ENCODE measurements around the gene ZNF148.
"Not testable (repeated sequence)": the region's sequence is repeated elsewhere in the genome, so short reads cannot be mapped to it uniquely, and the experiment has no call there.

The ZNF148 gene, protein sequence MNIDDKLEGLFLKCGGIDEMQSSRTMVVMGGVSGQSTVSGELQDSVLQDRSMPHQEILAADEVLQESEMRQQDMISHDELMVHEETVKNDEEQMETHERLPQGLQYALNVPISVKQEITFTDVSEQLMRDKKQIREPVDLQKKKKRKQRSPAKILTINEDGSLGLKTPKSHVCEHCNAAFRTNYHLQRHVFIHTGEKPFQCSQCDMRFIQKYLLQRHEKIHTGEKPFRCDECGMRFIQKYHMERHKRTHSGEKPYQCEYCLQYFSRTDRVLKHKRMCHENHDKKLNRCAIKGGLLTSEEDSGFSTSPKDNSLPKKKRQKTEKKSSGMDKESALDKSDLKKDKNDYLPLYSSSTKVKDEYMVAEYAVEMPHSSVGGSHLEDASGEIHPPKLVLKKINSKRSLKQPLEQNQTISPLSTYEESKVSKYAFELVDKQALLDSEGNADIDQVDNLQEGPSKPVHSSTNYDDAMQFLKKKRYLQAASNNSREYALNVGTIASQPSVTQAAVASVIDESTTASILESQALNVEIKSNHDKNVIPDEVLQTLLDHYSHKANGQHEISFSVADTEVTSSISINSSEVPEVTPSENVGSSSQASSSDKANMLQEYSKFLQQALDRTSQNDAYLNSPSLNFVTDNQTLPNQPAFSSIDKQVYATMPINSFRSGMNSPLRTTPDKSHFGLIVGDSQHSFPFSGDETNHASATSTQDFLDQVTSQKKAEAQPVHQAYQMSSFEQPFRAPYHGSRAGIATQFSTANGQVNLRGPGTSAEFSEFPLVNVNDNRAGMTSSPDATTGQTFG

GRCh38 chr3:125374996-125375941 lies at the start of gene ZNF148:
ZNF148 (minus strand) TSS chr3:125375325; CDS start chr3:125313640, 61,685 bp downstream.
- DNase-seq, result peak; percentile 93 to 95

DNA sequence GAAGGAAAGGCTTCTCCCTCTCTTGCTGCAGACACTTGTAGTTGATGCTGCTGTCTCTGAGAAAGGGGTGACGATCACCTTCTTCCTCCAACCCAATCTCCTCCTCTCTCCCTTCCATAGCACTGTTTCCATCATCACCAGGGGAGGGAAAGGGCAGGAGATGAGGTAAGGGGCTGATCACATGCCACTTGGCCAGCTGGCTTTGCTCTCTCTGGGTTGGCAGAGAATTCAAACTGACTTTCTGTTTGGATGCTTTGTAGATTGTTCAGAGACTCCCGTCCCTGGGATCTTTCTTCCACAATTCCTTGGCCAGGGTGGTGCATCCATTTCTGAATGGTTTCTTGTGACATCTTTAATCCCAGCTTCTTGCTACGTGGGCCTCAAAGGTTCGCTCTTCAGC lies 43.2 kb upstream of the ZNF148 start:
- DNase-seq, result no peak

DNA sequence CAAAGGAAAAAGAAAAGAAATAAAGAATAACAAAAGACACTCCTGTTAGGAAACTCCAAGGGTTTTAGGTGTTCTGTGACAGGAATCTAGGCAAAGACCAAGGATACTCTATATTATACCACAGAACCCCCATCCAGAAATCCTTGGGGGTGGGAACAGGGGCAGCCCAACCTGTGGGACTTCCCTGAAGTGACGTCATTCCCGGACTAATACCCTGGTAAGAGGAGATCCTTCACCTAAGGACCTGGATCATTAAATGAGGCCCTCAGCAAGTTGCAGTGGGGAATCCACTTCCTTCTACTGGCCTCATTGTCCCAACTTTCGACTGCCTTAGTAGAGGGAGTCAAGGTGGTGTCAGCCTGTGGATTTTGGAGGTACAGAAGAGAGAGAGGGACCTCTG lies 41.1 kb upstream of the ZNF148 start:
- DNase-seq, result no peak

DNA sequence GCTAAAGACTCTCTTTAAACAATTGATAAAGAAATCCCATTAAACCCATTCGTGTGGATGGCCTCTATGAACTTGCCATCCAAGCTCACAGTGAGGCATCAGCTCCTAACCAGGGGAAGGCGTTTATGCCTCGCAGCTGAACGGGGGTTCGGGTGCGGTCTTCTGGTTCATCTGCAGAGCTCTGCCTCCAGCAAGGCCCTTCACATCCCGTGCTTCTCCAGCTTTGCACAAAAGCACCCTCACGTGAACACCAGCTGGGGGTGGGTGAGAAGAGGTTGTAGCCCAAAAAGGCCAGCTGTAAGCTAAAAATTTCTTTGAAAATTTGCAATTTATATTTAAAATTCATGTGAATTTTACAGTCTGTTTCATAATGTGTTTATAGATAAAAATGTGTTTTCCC lies 39.5 kb upstream of the ZNF148 start:
- no peak for DNase-seq

- DNase-seq, result no peak
Measured at GRCh38 chr3:125410922-125411321, 35.8 kb upstream of the ZNF148 start.

DNA sequence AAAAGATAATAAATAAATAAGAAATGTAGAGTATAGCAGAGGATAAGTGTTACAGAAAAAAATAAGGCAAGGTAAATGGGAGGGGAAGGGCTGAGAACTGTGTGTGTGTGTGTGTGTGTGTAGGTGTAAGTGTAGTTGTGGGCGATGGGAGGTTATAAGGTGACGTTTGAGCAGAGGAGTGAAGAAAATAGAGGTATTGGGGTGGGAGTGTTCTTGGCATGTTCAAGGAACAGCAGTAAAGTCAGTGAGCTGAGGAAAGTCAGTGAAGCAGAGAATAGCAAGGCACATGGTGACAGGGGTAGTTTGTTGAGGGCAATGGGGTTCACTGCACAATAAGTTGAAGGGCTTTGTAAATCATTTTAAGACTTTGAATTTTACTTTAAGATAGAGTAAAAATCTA lies 30.9 kb upstream of the ZNF148 start:
- no peak for DNase-seq

GRCh38 chr3:125405515-125405914 lies 30.4 kb upstream of the ZNF148 start:
- not testable (repeated sequence) for DNase-seq

- no peak for DNase-seq
Measured at GRCh38 chr3:125403789-125404188, 28.7 kb upstream of the ZNF148 start.

DNA sequence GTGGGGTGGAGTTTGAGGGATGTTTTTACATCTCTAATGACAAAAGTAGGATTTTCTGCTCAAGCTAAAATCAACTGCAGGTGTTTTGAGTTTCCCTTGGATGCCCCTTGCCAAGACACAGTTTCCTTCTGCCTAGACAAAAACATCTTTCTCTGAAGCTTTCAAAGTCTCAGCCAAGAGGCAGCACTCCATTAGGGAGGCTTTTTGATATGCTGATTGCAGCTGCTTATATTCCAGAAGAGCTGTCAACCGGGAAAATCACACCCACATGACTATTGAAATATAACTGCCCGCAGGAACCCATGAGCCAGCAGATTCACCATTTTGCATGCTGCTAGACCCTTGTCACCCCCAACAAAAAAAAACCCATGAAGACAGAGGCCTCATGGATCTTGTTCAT lies 27.5 kb upstream of the ZNF148 start:
- DNase-seq, result no peak

GRCh38 chr3:125401402-125401801 lies 26.3 kb upstream of the ZNF148 start:
- DNase-seq, result no peak

- DNase-seq, result no peak
Measured at GRCh38 chr3:125398952-125399351, 23.8 kb upstream of the ZNF148 start.

DNA sequence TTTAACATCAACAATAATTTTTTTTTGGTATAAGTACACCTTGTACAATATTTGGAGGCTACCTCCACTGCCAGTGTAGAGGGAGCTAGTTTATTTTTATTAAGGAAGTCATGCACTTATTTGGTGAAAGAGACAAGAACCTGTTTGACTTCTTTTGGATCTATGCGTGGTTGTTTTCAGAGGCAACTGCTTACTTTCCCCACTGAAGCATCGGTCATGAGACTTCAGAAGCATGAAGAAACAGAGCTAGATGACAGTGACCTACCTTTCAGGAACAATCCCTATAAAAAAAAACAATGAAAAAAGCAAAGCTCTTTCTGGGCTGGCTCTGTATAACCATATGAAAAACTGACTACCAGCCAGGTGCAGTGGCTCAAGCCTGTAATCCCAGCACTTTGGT lies 20.0 kb upstream of the ZNF148 start:
- DNase-seq, result no peak

DNA sequence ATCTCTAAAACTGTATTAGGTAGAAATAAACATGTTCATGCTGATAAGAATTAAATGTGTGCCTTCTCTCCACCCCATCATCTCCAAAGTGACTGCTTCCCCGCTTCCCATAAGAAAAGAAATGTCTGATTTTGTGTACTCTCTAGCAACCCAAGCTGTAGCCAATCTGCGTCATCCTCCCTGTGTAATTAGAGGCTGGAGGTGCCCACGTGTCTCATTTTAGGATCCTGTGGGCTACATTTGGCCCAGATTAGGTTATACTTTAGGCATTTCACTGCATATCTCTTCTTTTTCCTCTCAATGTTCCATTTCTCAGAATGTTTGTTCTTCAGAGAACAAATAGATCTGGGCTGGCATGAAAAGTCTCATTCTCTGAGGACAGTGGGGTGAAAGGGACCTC lies 19.3 kb upstream of the ZNF148 start:
- DNase-seq, result no peak

GRCh38 chr3:125389282-125389681 lies 14.2 kb upstream of the ZNF148 start:
- no peak for DNase-seq

DNA sequence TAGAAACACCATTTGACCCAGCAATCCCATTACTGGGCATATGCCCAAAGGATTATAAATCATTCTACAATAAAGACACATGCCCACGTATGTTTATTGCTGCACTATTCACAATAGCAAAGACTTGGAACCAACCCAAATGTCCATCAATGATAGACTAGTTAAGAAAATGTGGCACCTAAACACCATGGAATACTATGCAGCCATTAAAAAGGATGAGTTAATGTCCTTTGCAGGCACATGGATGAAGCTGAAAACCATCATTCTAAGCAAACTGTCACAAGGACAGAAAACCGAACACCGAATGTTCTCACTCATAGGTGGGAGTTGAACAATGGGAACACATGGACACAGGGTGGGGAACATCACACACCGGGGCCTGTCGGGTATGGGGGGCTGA lies 13.2 kb upstream of the ZNF148 start:
- not testable (repeated sequence) for DNase-seq

DNA sequence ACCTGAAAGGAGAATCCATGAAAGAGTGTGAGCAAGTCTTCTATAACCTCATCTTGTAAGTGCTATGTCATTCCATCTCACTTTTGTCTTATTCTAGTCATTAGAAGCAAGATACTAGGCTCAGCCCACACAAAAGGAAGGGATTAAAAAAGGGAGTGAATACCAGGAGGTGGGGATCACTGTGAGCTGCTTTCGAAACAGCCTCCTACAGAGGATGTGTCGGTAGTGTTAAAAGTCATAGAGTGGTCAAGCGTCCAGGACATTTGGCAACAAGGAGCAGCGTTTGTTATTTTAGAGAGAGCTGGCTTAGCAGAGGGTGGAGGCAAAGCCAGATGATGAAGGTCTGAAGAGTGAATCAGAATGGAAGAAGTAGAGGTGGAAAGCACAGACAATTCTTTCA lies 11.7 kb upstream of the ZNF148 start:
- DNase-seq, result no peak

DNA sequence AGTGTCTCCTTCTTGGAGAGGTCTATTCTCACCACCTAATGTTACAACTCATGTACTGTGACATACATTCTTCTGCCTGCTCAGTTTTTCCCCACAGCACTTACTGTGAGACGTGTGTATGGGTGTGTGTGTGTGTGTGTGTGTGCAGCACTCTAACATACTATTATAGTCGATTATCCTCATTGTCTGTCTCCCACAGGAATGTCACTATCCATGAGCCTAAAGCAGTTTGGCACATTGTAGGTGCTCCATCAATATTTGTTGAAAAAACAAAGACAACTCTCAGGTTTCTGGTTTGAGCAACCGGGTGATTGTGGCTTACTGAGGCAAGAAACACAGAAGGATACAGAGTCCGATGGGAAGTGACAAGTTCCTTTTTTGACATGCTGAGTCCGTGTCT lies 8.6 kb upstream of the ZNF148 start:
- DNase-seq, result no peak

DNA sequence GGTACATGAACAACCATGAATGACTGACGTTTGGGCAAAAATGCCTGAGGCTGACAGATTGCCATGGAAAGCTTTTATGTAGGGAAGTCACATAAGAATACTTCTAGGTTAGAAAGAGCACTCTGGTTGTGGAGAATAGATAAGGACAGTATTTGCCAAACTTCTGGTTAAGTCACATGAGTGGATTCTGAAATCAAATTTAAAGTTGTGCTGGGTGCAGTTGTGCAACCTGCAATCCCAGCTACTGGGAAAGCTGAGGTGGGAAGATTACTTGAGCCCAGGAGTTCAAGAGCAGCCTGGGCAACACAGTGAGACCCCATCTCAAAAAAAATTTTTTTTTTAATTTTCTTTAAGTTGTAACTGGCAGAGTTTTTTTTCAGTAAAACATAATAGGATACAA lies 7.2 kb upstream of the ZNF148 start:
- no peak for DNase-seq

DNA sequence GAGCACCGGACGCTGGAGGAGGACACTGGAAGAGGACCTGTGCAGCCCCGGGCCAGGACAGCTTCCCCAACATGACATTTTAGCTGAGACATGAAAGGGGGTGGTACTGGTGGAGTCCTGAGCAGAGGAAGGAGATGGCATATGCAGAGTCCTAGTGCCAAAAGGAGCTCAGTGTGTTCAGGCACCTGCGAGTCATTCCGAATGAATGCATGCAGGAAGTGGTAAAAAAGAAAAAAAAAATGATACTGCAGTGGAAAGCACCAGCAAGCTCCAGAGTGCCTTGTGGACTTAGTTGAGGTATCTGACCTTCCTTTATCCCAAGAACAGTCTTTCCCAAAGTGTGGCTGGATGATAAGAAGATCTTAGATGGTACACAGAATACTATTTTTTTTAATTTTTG lies 6.6 kb upstream of the ZNF148 start:
- peak; percentile 32 to 38 for DNase-seq

GRCh38 chr3:125381314-125381713 lies 6.2 kb upstream of the ZNF148 start:
- no peak for DNase-seq

DNA sequence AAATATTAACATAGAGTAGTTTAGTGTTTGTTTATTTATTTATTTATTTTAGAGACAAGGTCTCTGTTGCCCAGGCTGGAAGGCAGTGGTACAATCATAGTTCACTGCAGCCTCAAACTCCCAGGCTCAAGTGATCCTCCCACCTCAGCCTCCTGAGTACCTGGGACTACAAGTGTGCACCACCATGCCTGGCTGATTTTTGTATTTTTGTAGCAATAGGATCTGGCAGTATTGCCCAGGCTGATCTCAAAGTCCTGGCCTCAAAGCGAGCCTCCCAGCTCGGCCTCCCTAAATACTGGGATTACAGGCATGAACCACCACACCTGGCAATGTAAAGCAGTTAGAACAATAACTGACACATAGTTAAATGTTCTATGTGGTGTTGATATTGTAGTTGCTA lies 4.4 kb upstream of the ZNF148 start:
- no peak for DNase-seq

GRCh38 chr3:125378762-125379161 lies 3.6 kb upstream of the ZNF148 start:
- no peak for DNase-seq
